Chondrocyte (in vitro differentiated cells): ENCODE results near the gene C1QTNF1. TPM values are rescaled to one million over a fixed set of nuclear protein-coding genes. Genes with fewer than 3 reads are reported as not detected.

ENCODE experiments used
- DNase-seq: peaks from one replicate; pipeline ENCODE4 v3.0.0; 2021; ENCODE audit warnings: mixed read lengths, low spot score
- H3K27ac Mint-ChIP-seq: one replicate; pipeline ENCODE4 v1.8.0; 2021; ENCODE audit warnings: mild to moderate bottlenecking, moderate library complexity, mixed read lengths; ENCODE audit not compliant: unreplicated experiment
- H3K27me3 Mint-ChIP-seq: 2 replicates; pipeline ENCODE4 v1.8.0; 2021; ENCODE audit warnings: low read depth, mixed read lengths
- H3K36me3 Mint-ChIP-seq: 2 replicates; pipeline ENCODE4 v1.8.0; 2021; ENCODE audit warnings: low read depth, mixed read lengths
- H3K4me1 Mint-ChIP-seq: 2 replicates; pipeline ENCODE4 v1.8.0; 2021; ENCODE audit warnings: low read depth, mild to moderate bottlenecking, mixed read lengths
- H3K4me3 Mint-ChIP-seq: one replicate; pipeline ENCODE4 v1.8.0; 2021; ENCODE audit warnings: mild to moderate bottlenecking, moderate library complexity, mixed read lengths; ENCODE audit not compliant: unreplicated experiment
- H3K9me3 Mint-ChIP-seq: 2 replicates; pipeline ENCODE4 v1.8.0; 2021; ENCODE audit warnings: low read depth, mixed read lengths
- CTCF ChIP-seq: fragments of 200-600 bp; sonication (generic); IDR thresholded peaks from 2 replicates; pipeline ENCODE4 v1.5.0; 2021; ENCODE audit warnings: antibody characterized with exemption, mild to moderate bottlenecking, moderate library complexity
- total RNA-seq: library from RNA; stranded (reverse); gene quantifications from 3 replicates; pipeline ENCODE4 v1.2.1, GENCODE V29; 2021

The C1QTNF1 gene
- total RNA-seq, 1 donor from 2014 or later = 74.7 TPM

DNA sequence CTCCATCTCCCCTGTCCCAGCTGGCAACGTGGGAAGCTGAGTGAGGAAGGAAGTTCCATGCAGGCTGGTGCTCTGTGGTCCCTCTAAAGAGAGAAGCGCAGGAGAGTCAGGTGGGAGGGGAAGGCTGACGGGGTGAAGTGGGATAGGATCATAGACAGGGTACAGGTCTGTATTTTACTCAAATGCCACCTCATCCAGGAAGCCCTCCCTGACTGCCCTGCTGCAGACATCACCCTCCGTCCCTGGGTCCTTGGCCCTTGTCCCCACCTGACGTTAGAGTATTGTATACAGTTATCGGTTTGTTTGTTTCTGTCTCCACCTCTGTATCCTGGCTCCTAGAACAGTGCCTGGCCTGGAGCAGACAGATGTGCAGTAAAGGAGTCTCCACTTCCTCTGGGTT is 26.1 kb upstream of the C1QTNF1 start:
- Mint-ChIP-seq H3K36me3 (peaks cover 12% of the 10 kb centered on the region), H3K4me3 (no peak overlapping the region), H3K9me3 (no peaks in the 10 kb centered on the region), H3K27me3 (no peaks in the 10 kb centered on the region), H3K27ac (no peak overlapping the region), H3K4me1 (no peaks in the 10 kb centered on the region)
- TF ChIP-seq CTCF = no peak
- no peak for DNase-seq

DNA sequence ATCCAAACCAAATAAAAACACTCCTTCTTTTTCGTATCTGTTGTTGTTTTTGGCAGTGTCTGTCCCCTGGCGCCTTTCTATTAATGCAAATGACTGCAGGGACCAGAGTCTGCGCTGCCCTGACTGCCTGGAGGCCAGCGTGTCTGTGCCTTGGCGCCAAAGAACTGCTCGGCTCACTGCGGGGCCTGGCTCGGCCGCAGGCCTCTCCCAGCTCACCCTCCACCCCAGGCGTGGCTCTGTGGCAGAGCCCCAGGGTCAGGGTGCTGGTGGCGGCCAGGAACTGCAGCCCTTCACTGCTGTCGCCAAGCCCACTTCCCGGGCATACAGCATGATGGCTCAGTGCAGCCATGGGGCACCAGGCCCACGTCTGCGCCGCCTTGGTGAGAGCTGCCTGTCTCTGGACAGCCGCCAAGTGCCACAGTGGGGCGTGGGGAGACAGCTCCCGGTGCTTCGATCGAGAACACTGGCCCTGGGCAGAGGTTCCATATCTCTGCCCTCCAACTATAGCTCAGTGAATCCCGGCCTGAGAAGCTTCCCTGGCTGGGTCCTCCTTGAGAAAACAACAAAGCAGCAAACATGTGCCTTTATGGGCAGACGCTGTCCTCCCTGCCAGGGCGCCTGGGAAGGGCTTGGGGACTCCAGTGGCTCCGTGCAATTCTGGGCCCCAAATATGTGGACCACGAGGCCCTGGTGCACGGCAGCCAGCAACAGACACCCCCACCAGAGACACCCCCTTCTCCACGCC is 25.5 kb upstream of the C1QTNF1 start:
- DNase-seq = no peak
- H3K4me3 Mint-ChIP-seq = no peak overlapping the region
- H3K4me1 Mint-ChIP-seq = no peaks in the 10 kb centered on the region
- H3K27ac Mint-ChIP-seq = no peak overlapping the region
- no peaks in the 10 kb centered on the region for H3K27me3 Mint-ChIP-seq
- H3K36me3 Mint-ChIP-seq = peaks cover 8% of the 10 kb centered on the region
- TF ChIP-seq CTCF = no peak
- H3K9me3 Mint-ChIP-seq = no peaks in the 10 kb centered on the region

DNA sequence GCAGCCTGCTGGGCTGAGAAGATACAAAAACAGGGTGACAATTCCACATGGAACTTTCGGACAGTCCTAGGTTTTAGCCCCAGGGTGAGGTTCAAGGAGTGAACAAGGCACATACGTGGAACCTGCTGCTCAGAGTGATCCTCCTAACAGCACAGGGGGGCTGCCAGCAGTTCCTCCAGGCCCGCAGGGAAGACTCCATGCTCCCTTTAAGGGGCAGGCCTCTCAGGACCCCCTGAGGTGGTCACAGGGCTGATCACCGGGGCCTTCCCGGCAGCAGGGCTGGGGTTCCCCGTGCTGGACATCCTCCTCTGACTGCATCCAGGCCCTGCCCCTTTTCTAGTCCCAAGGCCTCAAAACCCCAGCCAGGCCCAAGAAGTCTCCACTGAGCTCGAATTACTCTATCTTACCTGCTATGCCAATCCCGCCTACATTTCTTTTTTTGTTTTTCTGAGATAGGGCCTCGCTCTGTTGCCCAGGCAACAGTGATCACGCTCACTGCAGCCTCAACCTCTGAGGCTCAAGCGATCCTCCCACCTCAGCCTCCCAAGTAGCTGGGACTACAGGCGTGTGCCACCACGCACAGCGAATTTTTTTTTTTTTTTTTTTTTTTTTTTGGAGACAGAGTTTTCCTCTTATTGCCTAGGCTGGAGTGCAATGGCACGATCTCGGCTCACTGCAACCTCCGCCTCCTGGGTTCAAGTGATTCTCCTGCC is 24.8 kb upstream of the C1QTNF1 start:
- Mint-ChIP-seq H3K4me1 (no peaks in the 10 kb centered on the region), H3K9me3 (no peaks in the 10 kb centered on the region), H3K4me3 (no peak overlapping the region), H3K36me3 (peaks cover 8% of the 10 kb centered on the region), H3K27me3 (no peaks in the 10 kb centered on the region), H3K27ac (no peak overlapping the region)
- no peak for DNase-seq
- no peak for TF ChIP-seq CTCF

DNA sequence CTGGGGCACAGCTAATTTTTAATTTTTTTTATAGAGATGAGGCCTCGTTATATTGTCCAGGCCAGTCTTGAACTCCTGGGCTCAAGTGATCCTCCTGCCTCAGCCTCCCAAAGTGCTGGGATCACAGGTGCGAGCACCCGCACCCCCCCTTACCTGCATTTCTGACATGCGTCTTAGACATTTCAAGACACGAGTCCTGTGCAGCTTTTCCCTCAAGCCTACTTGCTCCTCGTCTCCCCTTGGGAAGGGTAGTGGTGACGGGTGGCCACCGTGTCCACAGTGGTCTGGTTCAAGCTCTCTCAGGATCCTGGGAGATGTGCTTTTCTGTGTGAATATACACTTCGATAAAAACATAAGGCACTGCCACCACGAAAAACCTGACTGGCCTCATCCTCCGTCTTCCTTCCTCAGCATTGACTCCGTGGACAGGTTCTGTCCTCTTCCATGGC is 24.0 kb upstream of the C1QTNF1 start:
- no peaks in the 10 kb centered on the region for H3K9me3 Mint-ChIP-seq
- H3K27ac Mint-ChIP-seq = no peak overlapping the region
- no peak for DNase-seq
- H3K27me3 Mint-ChIP-seq = no peaks in the 10 kb centered on the region
- H3K4me1 Mint-ChIP-seq = no peaks in the 10 kb centered on the region
- no peak for TF ChIP-seq CTCF
- peaks cover 8% of the 10 kb centered on the region for H3K36me3 Mint-ChIP-seq
- H3K4me3 Mint-ChIP-seq = no peak overlapping the region

DNA sequence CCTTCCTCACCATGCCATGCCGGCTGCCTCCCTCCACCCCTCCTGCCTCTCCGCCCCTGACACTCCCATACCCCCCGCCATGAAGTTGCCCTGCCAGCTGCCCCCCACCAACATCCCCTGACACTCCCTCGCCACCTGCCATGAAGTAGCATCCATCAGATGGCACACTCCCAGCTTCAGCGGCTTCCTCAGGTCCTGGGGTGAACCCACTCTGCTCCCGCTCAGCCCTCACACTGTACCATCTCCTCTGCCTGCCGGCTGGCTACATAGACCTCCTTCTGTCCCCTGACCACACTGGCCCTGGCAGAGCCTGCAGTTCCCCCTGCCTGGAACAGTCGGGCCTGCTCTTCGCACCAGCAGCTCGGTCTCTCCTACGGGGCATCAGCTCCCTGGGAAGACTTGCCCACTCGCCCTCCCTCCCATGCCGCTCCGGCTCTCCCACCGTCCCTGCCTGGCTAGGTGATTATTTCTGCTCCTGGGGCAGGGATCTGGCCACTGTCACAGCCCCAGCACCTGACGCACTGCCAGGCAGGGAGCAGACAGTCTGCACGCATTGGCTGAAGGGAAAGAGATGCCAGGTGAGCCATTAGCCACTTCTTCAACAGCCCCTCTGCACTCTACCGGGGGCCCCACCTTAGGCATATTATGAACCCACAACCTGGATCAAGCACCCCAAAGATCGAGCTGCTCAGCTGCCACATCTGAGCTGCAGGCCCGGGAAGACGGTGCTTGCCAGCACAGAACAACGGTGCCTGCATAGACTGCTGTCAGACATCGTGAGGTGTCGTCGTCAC is 23.4 kb upstream of the C1QTNF1 start:
- Mint-ChIP-seq H3K36me3 (peaks cover 8% of the 10 kb centered on the region), H3K27ac (no peak overlapping the region), H3K4me3 (no peak overlapping the region), H3K4me1 (no peaks in the 10 kb centered on the region), H3K27me3 (no peaks in the 10 kb centered on the region), H3K9me3 (no peaks in the 10 kb centered on the region)
- no peak for DNase-seq
- no peak for TF ChIP-seq CTCF
